T1000 (cell line): ENCODE measurements around the gene TULP4.
"Not testable (repeated sequence)": the region's sequence is repeated elsewhere in the genome, so short reads cannot be mapped to it uniquely, and the experiment has no call there.

ENCODE experiments used
- DNase-seq: peaks from one replicate; lab custom pipeline; 2025; ENCODE audit warnings: mixed read lengths; lab: John Stamatoyannopoulos, UW

TULP4 gene

GRCh38 chr6:158502263-158502950, 190.1 kb downstream of the TULP4 start:
- no peak for DNase-seq

GRCh38 chr6:158503222-158503621, 191.0 kb downstream of the TULP4 start:
- no peak for DNase-seq

DNA sequence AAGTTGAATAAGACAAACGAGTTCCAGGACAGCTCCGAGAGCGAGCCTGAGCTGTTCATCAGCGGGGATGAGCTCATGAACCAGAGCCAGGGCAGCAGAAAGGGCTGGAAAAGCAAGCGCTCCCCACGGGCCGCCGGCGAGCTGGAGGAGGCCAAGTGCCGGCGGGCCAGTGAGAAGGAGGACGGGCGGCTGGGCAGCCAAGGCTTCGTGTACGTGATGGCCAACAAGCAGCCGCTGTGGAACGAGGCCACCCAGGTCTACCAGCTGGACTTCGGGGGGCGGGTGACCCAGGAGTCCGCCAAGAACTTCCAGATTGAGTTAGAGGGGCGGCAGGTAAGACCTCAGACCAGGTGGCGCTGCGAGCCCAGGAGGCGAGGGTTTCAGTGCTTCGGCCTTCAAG, 191.6 kb downstream of the TULP4 start:
- DNase-seq: no peak

DNA sequence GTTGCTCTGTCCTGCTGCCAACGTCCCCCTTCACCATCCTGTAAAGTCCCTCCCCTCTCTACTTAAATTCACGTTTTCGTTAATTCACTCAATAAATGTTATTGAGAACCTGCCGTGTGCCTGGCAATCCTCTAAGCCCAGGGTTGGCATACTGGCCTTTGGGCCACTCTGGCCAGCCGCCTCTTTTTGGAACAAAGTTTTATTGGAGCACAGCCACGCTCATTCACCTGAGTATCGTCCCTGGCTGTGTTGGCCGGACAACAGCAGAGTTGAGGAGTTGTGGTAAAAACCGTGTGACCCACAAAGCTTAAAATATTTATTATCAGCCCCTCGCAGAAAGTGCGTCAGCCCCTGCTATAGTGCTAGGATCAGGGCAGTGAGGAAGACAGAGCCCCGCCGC, 192.9 kb downstream of the TULP4 start:
- DNase-seq: no peak

DNA sequence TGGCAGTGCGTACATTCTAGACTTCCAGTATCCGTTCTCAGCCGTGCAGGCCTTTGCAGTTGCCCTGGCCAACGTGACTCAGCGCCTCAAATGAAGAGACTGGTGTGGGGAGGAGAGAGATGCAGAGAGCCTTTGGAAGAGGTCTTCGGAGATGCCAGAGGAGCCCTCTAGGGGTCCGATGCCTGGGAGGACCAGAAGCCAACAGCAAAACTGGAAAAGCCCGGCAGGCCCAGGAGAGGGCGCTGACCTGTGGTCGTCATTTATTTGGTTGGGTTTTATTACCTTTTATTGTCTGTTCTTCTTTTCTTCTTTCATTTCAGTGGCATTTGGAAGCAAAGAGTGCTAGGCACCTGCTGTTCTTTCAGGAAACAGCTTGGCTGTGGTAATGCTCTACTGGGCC, 194.3 kb downstream of the TULP4 start:
- DNase-seq: no peak

- no peak for DNase-seq
These were observed 194.9 kb downstream of the TULP4 start for GRCh38 chr6:158507174-158507573.

- no peak for DNase-seq
These were observed 196.2 kb downstream of the TULP4 start for GRCh38 chr6:158508450-158508849.

DNA sequence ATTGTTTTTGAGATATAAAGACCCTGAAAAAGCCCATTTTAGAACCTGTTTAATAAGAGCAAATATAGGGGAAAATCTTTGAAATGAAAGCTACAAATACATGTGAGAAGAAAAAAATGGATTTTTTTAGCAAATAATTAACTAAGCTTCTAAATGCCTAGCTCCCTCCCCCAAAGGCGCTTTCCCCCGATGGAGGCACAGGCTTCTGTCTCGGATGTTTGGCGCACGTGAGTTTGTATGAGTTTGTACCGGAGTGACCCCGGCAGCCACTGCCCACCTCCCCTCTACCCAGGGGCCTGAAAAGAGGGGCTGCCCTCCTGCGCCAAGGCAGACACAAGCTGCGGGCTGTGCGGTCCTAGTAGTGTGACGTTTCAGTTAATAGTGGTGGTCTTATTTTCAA, 197.2 kb downstream of the TULP4 start:
- no peak for DNase-seq

DNA sequence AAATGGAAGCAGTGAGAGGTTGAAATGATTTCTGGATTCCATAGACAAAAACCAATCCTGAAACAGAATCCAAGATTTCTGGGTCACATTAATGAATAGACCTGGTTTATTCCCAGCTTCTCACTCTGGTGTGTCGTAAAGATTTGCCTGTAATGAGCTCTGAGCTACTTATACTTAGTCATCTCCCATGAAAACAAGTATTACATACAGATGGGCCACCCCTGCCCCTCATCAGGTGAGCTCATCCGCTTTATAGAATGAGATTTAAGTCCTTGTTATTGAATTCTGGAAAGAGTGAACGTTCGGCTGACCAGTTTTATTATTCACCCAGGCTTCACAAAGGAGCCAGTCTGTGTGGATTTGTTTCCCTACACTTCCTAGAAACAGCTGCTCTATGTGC, 200.5 kb downstream of the TULP4 start:
- no peak for DNase-seq

DNA sequence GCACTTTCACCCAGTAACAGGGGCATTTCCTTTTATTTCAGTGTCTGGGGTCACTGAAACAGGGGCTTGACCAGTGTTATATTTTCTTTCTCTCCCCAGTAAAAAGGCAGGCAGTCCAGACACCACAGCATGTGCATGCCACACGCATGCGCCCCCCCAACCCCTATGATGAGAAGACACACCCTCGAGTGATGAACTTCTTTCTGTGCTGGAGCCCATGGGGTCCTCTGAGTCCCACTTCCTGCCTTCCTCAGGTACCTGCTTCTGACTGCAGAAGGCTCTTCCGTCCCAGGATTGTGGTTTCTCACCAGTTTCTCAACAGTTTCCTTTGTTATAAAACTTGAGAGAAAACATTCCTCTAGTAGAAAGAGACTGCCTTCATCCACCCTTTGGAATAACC, 201.9 kb downstream of the TULP4 start:
- no peak for DNase-seq

- DNase-seq: no peak
These were observed 202.7 kb downstream of the TULP4 start for GRCh38 chr6:158514991-158515390.

GRCh38 chr6:158516098-158516497, 203.8 kb downstream of the TULP4 start:
- DNase-seq: no peak

DNA sequence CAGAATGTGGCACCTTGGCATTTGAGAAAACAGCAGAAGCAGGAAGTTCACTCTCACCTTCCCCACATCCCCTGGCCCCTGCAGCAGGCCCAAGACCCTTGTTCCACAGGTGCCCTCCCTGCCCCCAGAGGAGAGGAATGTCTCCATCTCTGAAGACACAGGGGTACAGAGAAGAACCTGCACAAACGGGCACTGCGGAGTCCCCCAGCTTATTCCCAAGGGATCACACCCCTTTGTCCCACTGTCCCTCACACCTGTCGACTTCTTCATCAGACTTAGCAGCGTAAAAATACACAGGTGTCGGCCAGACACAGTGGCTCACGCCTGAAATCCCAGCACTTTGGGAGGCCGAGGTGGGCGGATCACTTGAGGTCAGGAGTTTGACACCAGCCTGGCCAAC, 204.8 kb downstream of the TULP4 start:
- no peak for DNase-seq

DNA sequence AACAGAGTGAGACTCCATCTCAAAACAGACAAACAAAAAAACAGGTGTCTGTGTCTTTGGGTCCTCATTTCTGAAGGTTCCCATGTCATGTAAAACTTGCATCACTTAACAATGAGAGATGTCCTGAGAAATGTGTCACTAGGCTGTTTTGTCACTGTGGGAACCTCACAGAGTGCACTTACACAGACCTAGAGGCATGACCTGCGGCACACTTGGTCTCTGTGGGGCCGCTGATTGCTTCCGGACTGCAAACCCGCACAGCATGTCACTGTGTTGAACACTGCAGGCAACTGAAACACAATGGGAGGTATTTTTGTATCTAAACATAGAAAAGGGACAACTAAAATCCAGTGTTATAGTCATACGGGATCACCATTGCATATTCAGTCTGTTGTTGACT, 205.3 kb downstream of the TULP4 start:
- DNase-seq: no peak

DNA sequence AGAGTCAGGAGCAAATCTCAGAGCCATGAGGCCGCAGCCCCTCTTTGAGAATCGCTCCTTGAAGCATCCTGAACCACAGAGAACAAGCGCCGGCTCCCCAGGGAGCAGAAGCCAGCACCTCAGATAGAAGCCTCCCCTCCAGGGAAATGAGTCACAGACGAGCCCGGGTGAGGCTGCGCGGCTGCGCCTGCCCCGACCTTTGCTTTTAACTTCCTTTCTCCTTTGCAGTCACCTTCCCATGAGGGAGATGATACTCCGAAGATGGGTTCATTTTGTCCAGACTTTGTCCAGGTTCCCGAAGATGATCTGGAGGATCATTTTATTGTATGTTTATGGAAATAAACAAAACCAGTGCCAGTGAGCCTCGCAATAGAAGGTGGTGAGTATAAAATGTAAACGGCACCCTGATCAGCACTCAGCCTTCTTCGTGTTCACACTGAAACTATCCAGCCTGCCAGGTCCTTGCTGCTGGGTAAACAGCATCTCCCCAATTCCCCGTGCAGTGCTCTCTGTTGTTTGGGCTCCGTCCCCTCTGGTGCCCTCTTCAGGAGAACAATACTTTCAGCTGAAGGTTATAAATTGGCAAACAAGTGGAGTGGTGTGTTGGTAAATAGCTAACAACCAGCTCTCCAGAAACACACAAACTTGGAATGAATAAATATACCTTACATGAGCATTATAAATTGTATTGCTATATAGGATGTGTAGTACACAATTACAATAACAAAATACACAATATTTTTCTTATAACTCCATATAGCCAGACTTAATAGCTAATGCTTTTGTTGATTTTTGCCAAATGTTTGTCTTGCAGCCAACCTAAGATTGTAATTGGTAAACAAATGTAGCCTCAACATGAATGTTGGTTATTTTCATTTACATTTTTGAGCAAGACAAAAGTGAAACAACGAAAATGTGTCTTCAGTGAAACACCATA, 206.2 kb downstream of the TULP4 start:
- peak; percentile 66 for DNase-seq

DNA sequence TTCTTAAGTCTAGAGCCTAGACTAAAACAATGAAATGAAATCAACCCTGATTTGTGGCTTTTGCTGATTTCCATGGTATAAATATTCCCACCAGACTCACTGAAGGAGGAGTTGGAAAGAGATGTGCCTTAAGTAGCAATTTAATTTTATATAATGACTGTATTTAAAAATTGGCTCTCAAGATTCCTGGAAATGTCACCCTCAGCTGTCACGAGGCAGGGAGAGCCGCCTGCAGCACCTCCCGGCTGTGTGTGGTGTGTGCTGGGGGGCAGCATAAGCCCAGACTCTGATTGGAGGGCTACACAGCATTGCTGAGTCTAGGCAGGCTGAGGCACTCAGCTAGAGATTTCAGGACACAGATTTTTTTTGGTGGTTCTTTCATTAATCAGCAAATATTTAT, 207.0 kb downstream of the TULP4 start:
- DNase-seq: no peak

- no peak for DNase-seq
These were observed 207.5 kb downstream of the TULP4 start for GRCh38 chr6:158519761-158520160.

GRCh38 chr6:158520975-158521374, 208.7 kb downstream of the TULP4 start:
- DNase-seq: not testable (repeated sequence)

DNA sequence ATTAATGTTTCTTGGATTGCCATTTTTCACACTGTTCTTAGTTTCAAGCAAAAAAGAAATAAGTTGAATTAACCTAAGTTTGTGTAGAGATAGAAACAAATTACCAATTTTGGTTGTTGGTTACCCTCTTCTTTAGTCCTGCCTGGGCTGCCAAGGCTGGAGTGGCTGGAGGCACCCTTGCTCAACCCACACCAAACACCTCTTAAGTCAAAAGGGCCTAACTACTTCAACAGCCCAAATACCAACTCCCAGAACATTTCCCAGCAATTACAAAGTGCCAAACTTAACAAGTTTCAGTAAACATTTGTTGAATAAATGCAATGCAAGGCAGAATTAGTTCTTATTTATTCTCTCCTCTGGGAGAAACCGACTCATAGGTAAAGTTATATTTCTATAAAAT, 209.5 kb downstream of the TULP4 start:
- no peak for DNase-seq

DNA sequence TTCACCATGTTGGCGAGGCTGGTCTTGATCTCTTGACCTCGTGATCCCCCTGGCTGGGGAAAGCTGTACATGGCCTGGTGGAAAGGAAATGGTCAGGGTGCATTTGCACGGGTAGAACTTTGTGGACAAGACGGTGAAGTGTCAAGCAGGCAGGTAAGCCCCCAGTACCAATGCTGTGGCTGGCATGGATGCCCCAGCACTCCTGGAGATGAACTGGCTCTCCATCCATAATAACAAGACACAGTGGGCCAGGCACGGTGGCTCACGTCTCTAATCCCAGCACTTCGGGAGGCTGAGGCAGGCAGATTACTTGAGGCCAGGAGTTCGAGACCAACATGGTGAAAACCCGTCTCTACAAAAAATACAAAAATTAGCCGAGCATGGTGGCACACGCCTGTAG, 210.4 kb downstream of the TULP4 start:
- DNase-seq: no peak

- no peak for DNase-seq
These were observed 212.0 kb downstream of the TULP4 start for GRCh38 chr6:158524311-158524710.

- not testable (repeated sequence) for DNase-seq
These were observed 215.6 kb downstream of the TULP4 start for GRCh38 chr6:158527858-158528257.

DNA sequence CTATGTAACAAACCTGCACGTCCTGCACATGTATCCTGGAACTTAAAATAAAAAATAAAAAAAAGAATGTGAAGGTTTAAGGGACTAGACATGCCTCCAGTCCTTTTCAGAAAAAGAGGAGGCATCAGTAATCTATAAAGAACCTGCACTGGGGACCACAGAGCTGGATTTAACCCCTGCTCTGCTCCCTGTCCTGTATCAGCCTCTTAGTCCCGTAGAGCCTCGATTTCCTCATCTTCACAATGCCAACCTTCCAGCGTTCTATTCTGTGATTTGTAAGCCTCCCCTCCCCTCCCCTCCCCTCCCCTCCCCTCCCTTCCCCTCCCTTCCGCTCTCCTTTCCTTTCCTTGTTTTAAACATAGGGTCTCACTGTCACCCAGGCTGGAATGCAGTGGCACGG, 216.6 kb downstream of the TULP4 start:
- no peak for DNase-seq
